Forelimb muscle (tissue), 1 donor: ENCODE data around the gene RTL9. TPM values are rescaled to one million over a fixed set of nuclear protein-coding genes. Genes with fewer than 3 reads are reported as not detected.
"Not testable (repeated sequence)": the region's sequence is repeated elsewhere in the genome, so short reads cannot be mapped to it uniquely, and the experiment has no call there.

Source experiments
- DNase-seq: peaks from one replicate; pipeline ENCODE4 v3.0.0-alpha.2; 2013; ENCODE audit warnings: low read depth
- polyA plus RNA-seq: library from polyadenylated mRNA; unstranded; fragments of 120-200 nt; gene quantifications from one replicate; pipeline ENCODE4 v1.2.1, GENCODE V29; 2013; ENCODE audit not compliant: insufficient read length

The RTL9 gene
- polyA plus RNA-seq, 1 donor: 1.8 TPM

DNA sequence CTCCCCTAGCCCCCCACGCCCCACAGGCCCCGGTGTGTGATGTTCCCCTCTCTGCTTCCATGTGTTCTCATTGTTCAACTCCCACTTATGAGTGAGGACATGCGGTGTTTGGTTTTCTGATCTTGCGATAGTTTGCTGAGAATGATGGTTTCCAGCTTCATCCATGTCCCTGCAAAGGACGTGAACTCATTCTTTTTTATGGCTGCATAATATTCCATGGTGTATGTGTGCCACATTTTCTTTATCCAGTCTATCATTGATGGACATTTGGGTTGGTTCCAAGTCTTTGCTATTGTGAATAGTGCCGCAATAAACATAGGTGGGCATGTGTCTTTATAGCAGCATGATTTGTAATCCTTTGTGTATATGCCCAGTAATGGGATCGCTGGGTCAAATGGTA lies 47.6 kb downstream of the RTL9 start:
- not testable (repeated sequence) for DNase-seq

DNA sequence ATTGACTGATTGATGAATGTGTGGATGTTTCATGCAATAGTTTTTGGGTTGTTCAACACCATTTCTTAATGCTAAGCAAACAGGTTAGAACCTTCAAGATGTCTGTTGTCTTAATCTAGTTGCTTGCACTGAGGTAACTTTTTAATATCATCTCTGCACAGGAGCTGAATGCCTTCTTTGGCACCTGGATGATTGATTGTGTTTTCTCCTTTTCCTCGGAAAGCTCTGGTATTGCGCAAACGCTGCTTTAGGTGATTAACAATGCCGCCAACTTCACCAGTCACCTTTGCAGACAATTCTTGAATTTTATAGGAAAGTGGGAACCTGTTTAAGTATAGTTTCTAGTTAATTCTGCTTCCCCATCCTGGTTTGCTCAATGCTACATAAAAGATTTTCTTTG lies 48.2 kb downstream of the RTL9 start:
- DNase-seq: no peak

DNA sequence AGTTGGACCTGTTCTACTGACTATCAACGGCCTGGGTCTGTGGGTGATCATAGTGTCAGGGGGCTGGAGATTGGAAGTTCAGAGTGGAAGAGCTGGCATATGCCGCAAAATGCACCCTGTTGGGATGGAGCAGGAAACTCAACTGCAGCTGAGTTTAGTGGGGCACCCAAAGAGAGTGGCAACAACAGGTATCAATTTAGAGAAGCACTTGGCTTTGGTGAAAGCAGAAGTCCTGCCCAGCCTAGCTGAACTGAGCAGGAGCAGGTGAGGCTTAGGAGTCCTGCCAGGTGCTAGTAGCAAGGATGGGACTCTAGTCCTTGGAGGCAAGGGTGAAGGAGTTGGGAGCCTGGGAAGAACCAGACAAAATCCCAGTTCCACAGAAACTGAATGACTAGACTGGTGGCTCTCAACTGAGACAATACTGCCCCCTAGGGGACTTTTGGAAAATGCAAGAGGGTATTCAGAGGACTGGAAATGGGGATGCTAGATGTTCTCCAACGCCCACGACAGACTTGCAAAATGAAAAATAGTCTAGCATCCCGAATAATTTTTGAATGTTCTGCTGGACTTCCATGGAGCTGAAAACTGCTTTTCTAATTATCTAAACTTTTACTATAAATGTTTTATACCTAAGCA lies 49.4 kb downstream of the RTL9 start:
- no peak for DNase-seq

Other genes with a start within 250 kb of the RTL9 start
- 7.7 TPM for gene AMMECR1, start 40.8 kb upstream of the RTL9 start, polyA plus RNA-seq